MM.1S (cell line): ENCODE measurements around the gene RNU6-1.

Source experiments
- DNase-seq: peaks from one replicate; pipeline ENCODE4 v3.0.0-alpha.2; 2015
- H2AFZ ChIP-seq: fragments of 300-600 bp; sonication (generic); 2 replicates; pipeline ENCODE4 v1.6.0; 2016; ENCODE audit warnings: antibody characterized with exemption, low read length
- H3F3A ChIP-seq: fragments of 300-600 bp; sonication (generic); 2 replicates; pipeline ENCODE4 v1.6.1; 2016; ENCODE audit warnings: mild to moderate bottlenecking, antibody characterized with exemption, low read length, moderate library complexity, mixed read lengths; ENCODE audit not compliant: insufficient read depth
- H3K27ac ChIP-seq: fragments of 300-600 bp; sonication (generic); 2 replicates; pipeline ENCODE4 v1.5.1; 2016; ENCODE audit warnings: mild to moderate bottlenecking, low read length
- H3K27me3 ChIP-seq: fragments of 300-600 bp; sonication (generic); replicated peaks from 2 replicates; pipeline ENCODE4 v1.6.0; 2016; ENCODE audit warnings: low read length; ENCODE audit not compliant: insufficient read depth
- H3K36me3 ChIP-seq: fragments of 300-600 bp; sonication (generic); replicated peaks from 2 replicates; pipeline ENCODE4 v1.6.1; 2016; ENCODE audit warnings: mild to moderate bottlenecking, low read length, mixed read lengths; ENCODE audit not compliant: insufficient read depth
- H3K4me1 ChIP-seq: fragments of 300-600 bp; sonication (generic); 2 replicates; pipeline ENCODE4 v1.6.1; 2016; ENCODE audit warnings: low read length, mixed read lengths
- H3K4me2 ChIP-seq: fragments of 300-600 bp; sonication (generic); 2 replicates; pipeline ENCODE4 v1.6.0; 2016; ENCODE audit warnings: low read depth, low read length
- H3K4me3 ChIP-seq: fragments of 300-600 bp; sonication (generic); 2 replicates; pipeline ENCODE4 v1.5.1; 2016; ENCODE audit warnings: low read length, mixed read lengths
- H3K79me2 ChIP-seq: fragments of 300-600 bp; sonication (generic); 2 replicates; pipeline ENCODE4 v1.6.1; 2016; ENCODE audit warnings: mixed run types, low read length, mixed read lengths
- H3K9ac ChIP-seq: fragments of 300-600 bp; sonication (generic); 2 replicates; pipeline ENCODE4 v1.6.1; 2016; ENCODE audit warnings: low read length, mixed read lengths
- H3K9me2 ChIP-seq: fragments of 300-600 bp; sonication (generic); replicated peaks from 2 replicates; pipeline ENCODE4 v1.6.1; 2016; ENCODE audit warnings: mild to moderate bottlenecking, low read length, mixed read lengths; ENCODE audit not compliant: insufficient read depth
- H3K9me3 ChIP-seq: fragments of 300-600 bp; sonication (generic); replicated peaks from 2 replicates; pipeline ENCODE4 v1.6.1; 2016; ENCODE audit warnings: mild to moderate bottlenecking, low read length, mixed read lengths; ENCODE audit not compliant: insufficient read depth
- H4K20me1 ChIP-seq: fragments of 300-600 bp; sonication (generic); 2 replicates; pipeline ENCODE4 v1.6.1; 2016; ENCODE audit warnings: mild to moderate bottlenecking, low read length, moderate library complexity, mixed read lengths; ENCODE audit not compliant: insufficient read depth
- CTCF ChIP-seq: fragments of 300-600 bp; sonication (generic); IDR thresholded peaks from 2 replicates; pipeline ENCODE4 v1.5.1; 2016; ENCODE audit warnings: antibody characterized with exemption, low read length, mixed read lengths
- EZH2 ChIP-seq: fragments of 300-600 bp; sonication (generic); optimal IDR thresholded peaks from 2 replicates; pipeline ENCODE3; 2017; ENCODE audit warnings: low read depth, mild to moderate bottlenecking, antibody characterized with exemption, low read length, mixed read lengths
- EZH2phosphoT487 ChIP-seq: fragments of 300-600 bp; sonication (generic); IDR thresholded peaks from 2 replicates; pipeline ENCODE4 v1.6.1; 2018; ENCODE audit warnings: antibody characterized with exemption, low read length

Gene RNU6-1

GRCh38 chr15:67806536-67806935 lies 33.3 kb downstream of the RNU6-1 start:
- Histone ChIP-seq H3K27me3 (no peaks in the 10 kb centered on the region), H3K4me1 (no peaks in the 10 kb centered on the region), H3K36me3 (no peaks in the 10 kb centered on the region), H2AFZ (no peak overlapping the region), H3K9me2 (no peaks in the 10 kb centered on the region), H3K27ac (no peak overlapping the region), H3K9ac (no peak overlapping the region), H3F3A (no peaks in the 10 kb centered on the region), H3K4me2 (no peak overlapping the region), H3K79me2 (no peaks in the 10 kb centered on the region), H4K20me1 (no peaks in the 10 kb centered on the region), H3K4me3 (no peak overlapping the region), H3K9me3 (no peaks in the 10 kb centered on the region)
- TF ChIP-seq EZH2phosphoT487 (no peak), CTCF (no peak), EZH2 (no peak)
- DNase-seq, result no peak

- no peak overlapping the region for H3K9ac ChIP-seq
- no peak overlapping the region for H2AFZ ChIP-seq
- no peak overlapping the region for H3K4me2 ChIP-seq
- H3K4me1 ChIP-seq, result no peaks in the 10 kb centered on the region
- H3K27me3 ChIP-seq, result no peaks in the 10 kb centered on the region
- no peaks in the 10 kb centered on the region for H3F3A ChIP-seq
- no peak for DNase-seq
- TF ChIP-seq CTCF, result no peak
- TF ChIP-seq EZH2, result no peak
- TF ChIP-seq EZH2phosphoT487, result no peak
- H4K20me1 ChIP-seq, result no peaks in the 10 kb centered on the region
- no peaks in the 10 kb centered on the region for H3K79me2 ChIP-seq
- no peak overlapping the region for H3K27ac ChIP-seq
- no peak overlapping the region for H3K4me3 ChIP-seq
- H3K9me2 ChIP-seq, result no peaks in the 10 kb centered on the region
- H3K9me3 ChIP-seq, result no peaks in the 10 kb centered on the region
- H3K36me3 ChIP-seq, result no peaks in the 10 kb centered on the region
Observed at GRCh38 chr15:67805666-67806516, 34.0 kb downstream of the RNU6-1 start.

- DNase-seq, result no peak
- TF ChIP-seq EZH2 (no peak), CTCF (no peak), EZH2phosphoT487 (no peak)
- Histone ChIP-seq H3K4me3 (no peak overlapping the region), H3K79me2 (no peaks in the 10 kb centered on the region), H3F3A (no peaks in the 10 kb centered on the region), H3K9me2 (no peaks in the 10 kb centered on the region), H3K27ac (no peak overlapping the region), H3K9ac (no peak overlapping the region), H4K20me1 (no peaks in the 10 kb centered on the region), H3K27me3 (no peaks in the 10 kb centered on the region), H3K36me3 (no peaks in the 10 kb centered on the region), H3K4me2 (no peak overlapping the region), H2AFZ (no peak overlapping the region), H3K9me3 (no peaks in the 10 kb centered on the region), H3K4me1 (no peaks in the 10 kb centered on the region)
Observed at GRCh38 chr15:67805008-67805665, 34.7 kb downstream of the RNU6-1 start.
